ENCODE measurements around the gene CHST7.
A peak's percentile ranks its signal among the peaks of the same experiment; 100 is the strongest.
"Not testable (repeated sequence)": the region's sequence is repeated elsewhere in the genome, so short reads cannot be mapped to it uniquely, and the experiment has no call there.

Gene CHST7

GRCh38 chrX:46573331-46573891 is at the start of gene CHST7:
CHST7 (plus strand) TSS chrX:46573765; CDS start chrX:46573932, 167 bp downstream.
- TF ChIP-seq CTCF (conservative IDR thresholded peaks at IDR 0.05) (no peak), ZFX (IDR thresholded peaks at IDR 0.05) (no peak)
- H3K27ac ChIP-seq: no peak within 1 kb of the TSS

- H3K27ac ChIP-seq: not testable (repeated sequence)
Observed at GRCh38 chrX:46528640-46529039, 44.9 kb upstream of the CHST7 start.

GRCh38 chrX:46529740-46530403 is 43.7 kb upstream of the CHST7 start:
- not testable (repeated sequence) for H3K27ac ChIP-seq

- H3K27ac ChIP-seq: not testable (repeated sequence)
Observed at GRCh38 chrX:46530404-46530908, 43.1 kb upstream of the CHST7 start.

GRCh38 chrX:46531442-46531841 is 42.1 kb upstream of the CHST7 start:
- TF ChIP-seq ZFX (IDR thresholded peaks at IDR 0.05): no peak
- no peak for TF ChIP-seq CTCF (conservative IDR thresholded peaks at IDR 0.05)
- no peak overlapping the region for H3K27ac ChIP-seq

- no peak overlapping the region for H3K27ac ChIP-seq
- TF ChIP-seq ZFX (IDR thresholded peaks at IDR 0.05) (no peak), CTCF (conservative IDR thresholded peaks at IDR 0.05) (no peak)
Observed at GRCh38 chrX:46543441-46543840, 30.1 kb upstream of the CHST7 start.

- peak overlapping the region; percentile 88 for H3K27ac ChIP-seq
Observed at GRCh38 chrX:46544527-46544926, 29.0 kb upstream of the CHST7 start.

GRCh38 chrX:46545111-46546005 is 28.2 kb upstream of the CHST7 start, which contains the start of gene ZNF674:
ZNF674 (minus strand) TSS chrX:46545421; CDS start chrX:46542087, 3,334 bp downstream.
- peak within 1 kb of the TSS; percentile 88 for H3K27ac ChIP-seq
- TF ChIP-seq ZFX (IDR thresholded peaks at IDR 0.05): peak; percentile 84
- TF ChIP-seq CTCF (conservative IDR thresholded peaks at IDR 0.05): peak; percentile 46

- TF ChIP-seq CTCF (conservative IDR thresholded peaks at IDR 0.05): no peak
- no peak for TF ChIP-seq ZFX (IDR thresholded peaks at IDR 0.05)
- H3K27ac ChIP-seq: no peak overlapping the region
Observed at GRCh38 chrX:46547857-46548256, 25.7 kb upstream of the CHST7 start.
